ENCODE data around the gene CAMK1. TPM values are rescaled to one million over a fixed set of nuclear protein-coding genes. Genes with fewer than 3 reads are reported as not detected.

The CAMK1 gene
- total RNA-seq, 1 experiment from 2014 or later: 41.6 TPM

- Histone ChIP-seq H3K27ac (ENCODE audit: low read length) (no peak overlapping the region), H3K36me3 (ENCODE audit: insufficient read depth, low read length) (peaks cover 12% of the 10 kb centered on the region; the same call in 1 of the 2 replicates), H3K79me2 (ENCODE audit: low read length) (no peaks in the 10 kb centered on the region), H3K9ac (ENCODE audit: low read length) (no peak overlapping the region), H3K4me2 (ENCODE audit: low read depth, low read length, poor library complexity, severe bottlenecking) (no peak overlapping the region), H3K9me2 (replicated peaks; ENCODE audit: insufficient read depth, low read length) (no peaks in the 10 kb centered on the region), H3K9me3 (ENCODE audit: low read length) (no peaks in the 10 kb centered on the region), H4K20me1 (ENCODE audit: insufficient read depth, low read depth, low read length) (no peaks in the 10 kb centered on the region), H3K27me3 (ENCODE audit: low read length) (no peaks in the 10 kb centered on the region), H3K4me3 (ENCODE audit: low read length) (no peak overlapping the region), H2AFZ (ENCODE audit: low read length) (no peak overlapping the region), H3K4me1 (ENCODE audit: low read length) (peaks cover 44% of the 10 kb centered on the region)
- no peak for DNase-seq
Observed at GRCh38 chr3:9782770-9783169, 13.0 kb upstream of the CAMK1 start.

GRCh38 chr3:9781978-9782603 lies 12.3 kb upstream of the CAMK1 start:
- no peak overlapping the region for H3K4me2 ChIP-seq (ENCODE audit: low read depth, low read length, poor library complexity, severe bottlenecking)
- no peak for DNase-seq
- H3K9me2 ChIP-seq (replicated peaks; ENCODE audit: insufficient read depth, low read length): no peaks in the 10 kb centered on the region
- peak overlapping the region; percentile 68; the same call in 1 of the 2 replicates for H3K9ac ChIP-seq (ENCODE audit: low read length)
- H4K20me1 ChIP-seq (ENCODE audit: insufficient read depth, low read depth, low read length): no peaks in the 10 kb centered on the region
- no peak overlapping the region for H3K4me3 ChIP-seq (ENCODE audit: low read length)
- peak overlapping the region; percentile 90 for H3K27ac ChIP-seq (ENCODE audit: low read length)
- no peaks in the 10 kb centered on the region for H3K27me3 ChIP-seq (ENCODE audit: low read length)
- H3K36me3 ChIP-seq (ENCODE audit: insufficient read depth, low read length): peaks cover 7% of the 10 kb centered on the region; the same call in 1 of the 2 replicates
- no peak overlapping the region for H2AFZ ChIP-seq (ENCODE audit: low read length)
- H3K79me2 ChIP-seq (ENCODE audit: low read length): no peaks in the 10 kb centered on the region
- no peaks in the 10 kb centered on the region for H3K9me3 ChIP-seq (ENCODE audit: low read length)
- peaks cover 47% of the 10 kb centered on the region for H3K4me1 ChIP-seq (ENCODE audit: low read length)

- H3K9ac ChIP-seq (ENCODE audit: low read length): peak overlapping the region; percentile 68
- H3K4me3 ChIP-seq (ENCODE audit: low read length): no peak overlapping the region; the same call in 1 of the 2 replicates
- DNase-seq: no peak
- H3K27me3 ChIP-seq (ENCODE audit: low read length): no peaks in the 10 kb centered on the region
- no peaks in the 10 kb centered on the region for H4K20me1 ChIP-seq (ENCODE audit: insufficient read depth, low read depth, low read length)
- peaks cover 5% of the 10 kb centered on the region; the same call in 1 of the 2 replicates for H3K36me3 ChIP-seq (ENCODE audit: insufficient read depth, low read length)
- peak overlapping the region; percentile 90 for H3K27ac ChIP-seq (ENCODE audit: low read length)
- no peak overlapping the region for H2AFZ ChIP-seq (ENCODE audit: low read length)
- H3K79me2 ChIP-seq (ENCODE audit: low read length): no peaks in the 10 kb centered on the region
- peak overlapping the region; percentile 53 for H3K4me2 ChIP-seq (ENCODE audit: low read depth, low read length, poor library complexity, severe bottlenecking)
- no peaks in the 10 kb centered on the region for H3K9me2 ChIP-seq (replicated peaks; ENCODE audit: insufficient read depth, low read length)
- H3K4me1 ChIP-seq (ENCODE audit: low read length): peaks cover 47% of the 10 kb centered on the region
- no peaks in the 10 kb centered on the region for H3K9me3 ChIP-seq (ENCODE audit: low read length)
Observed at GRCh38 chr3:9781551-9781950, 11.8 kb upstream of the CAMK1 start.

GRCh38 chr3:9780910-9781309 lies 11.2 kb upstream of the CAMK1 start:
- Histone ChIP-seq H3K9me3 (ENCODE audit: low read length) (no peaks in the 10 kb centered on the region), H3K27ac (ENCODE audit: low read length) (peak overlapping the region; percentile 90), H3K4me2 (ENCODE audit: low read depth, low read length, poor library complexity, severe bottlenecking) (peak overlapping the region; percentile 53), H3K4me3 (ENCODE audit: low read length) (0 out of 2 replicates have a peak overlapping the region, but pooled peaks have one; percentile 32), H2AFZ (ENCODE audit: low read length) (no peak overlapping the region), H3K4me1 (ENCODE audit: low read length) (peaks cover 47% of the 10 kb centered on the region), H3K9ac (ENCODE audit: low read length) (peak overlapping the region; percentile 68), H3K27me3 (ENCODE audit: low read length) (no peaks in the 10 kb centered on the region), H4K20me1 (ENCODE audit: insufficient read depth, low read depth, low read length) (no peaks in the 10 kb centered on the region), H3K36me3 (ENCODE audit: insufficient read depth, low read length) (no peaks in the 10 kb centered on the region), H3K79me2 (ENCODE audit: low read length) (no peaks in the 10 kb centered on the region), H3K9me2 (replicated peaks; ENCODE audit: insufficient read depth, low read length) (no peaks in the 10 kb centered on the region)
- no peak for DNase-seq

- H3K9me2 ChIP-seq (replicated peaks; ENCODE audit: insufficient read depth, low read length): no peaks in the 10 kb centered on the region
- no peaks in the 10 kb centered on the region for H3K79me2 ChIP-seq (ENCODE audit: low read length)
- H3K9ac ChIP-seq (ENCODE audit: low read length): peak overlapping the region; percentile 68
- DNase-seq: no peak
- H3K4me2 ChIP-seq (ENCODE audit: low read depth, low read length, poor library complexity, severe bottlenecking): peak overlapping the region; percentile 53
- H3K27ac ChIP-seq (ENCODE audit: low read length): peak overlapping the region; percentile 90
- peaks cover 47% of the 10 kb centered on the region for H3K4me1 ChIP-seq (ENCODE audit: low read length)
- H4K20me1 ChIP-seq (ENCODE audit: insufficient read depth, low read depth, low read length): no peaks in the 10 kb centered on the region
- peak overlapping the region; percentile 32; the same call in 1 of the 2 replicates for H3K4me3 ChIP-seq (ENCODE audit: low read length)
- H3K27me3 ChIP-seq (ENCODE audit: low read length): no peaks in the 10 kb centered on the region
- H2AFZ ChIP-seq (ENCODE audit: low read length): no peak overlapping the region
- no peaks in the 10 kb centered on the region for H3K36me3 ChIP-seq (ENCODE audit: insufficient read depth, low read length)
- no peaks in the 10 kb centered on the region for H3K9me3 ChIP-seq (ENCODE audit: low read length)
Observed at GRCh38 chr3:9780458-9780812, 10.7 kb upstream of the CAMK1 start.

GRCh38 chr3:9779721-9780457 lies 10.1 kb upstream of the CAMK1 start:
- Histone ChIP-seq H3K4me3 (ENCODE audit: low read length) (peak overlapping the region; percentile 32; the same call in 1 of the 2 replicates), H3K9me3 (ENCODE audit: low read length) (no peaks in the 10 kb centered on the region), H3K27ac (ENCODE audit: low read length) (peak overlapping the region; percentile 90), H3K36me3 (ENCODE audit: insufficient read depth, low read length) (no peaks in the 10 kb centered on the region), H3K4me1 (ENCODE audit: low read length) (peaks cover 47% of the 10 kb centered on the region), H3K9me2 (replicated peaks; ENCODE audit: insufficient read depth, low read length) (no peaks in the 10 kb centered on the region), H2AFZ (ENCODE audit: low read length) (no peak overlapping the region), H3K9ac (ENCODE audit: low read length) (peak overlapping the region; percentile 68), H3K27me3 (ENCODE audit: low read length) (no peaks in the 10 kb centered on the region), H3K79me2 (ENCODE audit: low read length) (no peaks in the 10 kb centered on the region), H3K4me2 (ENCODE audit: low read depth, low read length, poor library complexity, severe bottlenecking) (peak overlapping the region; percentile 53), H4K20me1 (ENCODE audit: insufficient read depth, low read depth, low read length) (no peaks in the 10 kb centered on the region)
- DNase-seq: peak; percentile 86

GRCh38 chr3:9779075-9779593 lies 9.4 kb upstream of the CAMK1 start:
- Histone ChIP-seq H4K20me1 (ENCODE audit: insufficient read depth, low read depth, low read length) (no peaks in the 10 kb centered on the region), H3K9ac (ENCODE audit: low read length) (no peak overlapping the region), H3K9me3 (ENCODE audit: low read length) (no peaks in the 10 kb centered on the region), H3K27me3 (ENCODE audit: low read length) (no peaks in the 10 kb centered on the region), H3K27ac (ENCODE audit: low read length) (peak overlapping the region; percentile 90), H3K79me2 (ENCODE audit: low read length) (no peaks in the 10 kb centered on the region), H2AFZ (ENCODE audit: low read length) (no peak overlapping the region), H3K9me2 (replicated peaks; ENCODE audit: insufficient read depth, low read length) (no peaks in the 10 kb centered on the region), H3K4me3 (ENCODE audit: low read length) (peak overlapping the region; percentile 32; the same call in 1 of the 2 replicates), H3K4me1 (ENCODE audit: low read length) (peaks cover 47% of the 10 kb centered on the region), H3K36me3 (ENCODE audit: insufficient read depth, low read length) (no peaks in the 10 kb centered on the region), H3K4me2 (ENCODE audit: low read depth, low read length, poor library complexity, severe bottlenecking) (peak overlapping the region; percentile 53)
- DNase-seq: no peak
